Tibial nerve (tissue), 4 donors: ENCODE measurements around the gene ATP1A4. TPM values are rescaled to one million over a fixed set of nuclear protein-coding genes. Genes with fewer than 3 reads are reported as not detected.

Source experiments
- DNase-seq, 2 donors: peaks; one replicate each; pipeline ENCODE4 v3.0.0-alpha.2; 2019; ENCODE audit warnings: low spot score in 2 of 2
- H3K27ac ChIP-seq, 4 donors: fragments of 200-600 bp; sonication (generic) in 3 of 4; one replicate each; pipeline ENCODE4 v1.5.1; 2017 to 2019; ENCODE audit warnings: mild to moderate bottlenecking in 1 of 4
- H3K27me3 ChIP-seq, 2 donors: fragments of 200-600 bp; sonication (generic) in 1 of 2; one replicate each; pipeline versions ENCODE4 v1.5.1 to v1.6.0; 2017 to 2019
- H3K36me3 ChIP-seq, 3 donors: fragments of 200-600 bp; sonication (generic); one replicate each; pipeline ENCODE4 v1.5.1; 2018 to 2019
- H3K4me1 ChIP-seq, 4 donors: fragments of 200-600 bp; sonication (generic) in 3 of 4; one replicate each; pipeline ENCODE4 v1.5.1; 2017 to 2019
- H3K4me3 ChIP-seq, 4 donors: fragments of 200-600 bp; sonication (generic) in 3 of 4; one replicate each; pipeline ENCODE4 v1.5.1; 2017 to 2019; ENCODE audit warnings: mild to moderate bottlenecking in 1 of 4, moderate library complexity in 1 of 4
- H3K9me3 ChIP-seq, 4 donors: fragments of 200-600 bp; sonication (generic) in 3 of 4; one replicate each; pipeline ENCODE4 v1.5.1; 2017 to 2019
- CTCF ChIP-seq, 5 experiments: fragments of 200-600 bp in 3 of 5; fragments of 450-650 bp in 2 of 5; sonication (generic) in 3 of 5; IDR thresholded peaks; one replicate each; pipeline ENCODE4 v1.5.1; 2016 to 2019; ENCODE audit warnings: antibody characterized with exemption in 5 of 5, mild to moderate bottlenecking in 3 of 5, moderate library complexity in 2 of 5
- EP300 ChIP-seq, 2 donors: sonication (generic); formaldehyde crosslinking; IDR thresholded peaks; one replicate each; pipeline ENCODE4 v1.6.1; 2017; ENCODE audit warnings: antibody characterized with exemption in 2 of 2, mild to moderate bottlenecking in 1 of 2
- POLR2A ChIP-seq, 2 donors: fragments of 450-650 bp; IDR thresholded peaks; one replicate each; pipeline ENCODE4 v1.6.1; 2017; ENCODE audit warnings: antibody characterized with exemption in 2 of 2, mild to moderate bottlenecking in 2 of 2, moderate library complexity in 2 of 2
- WGBS, 2 donors: methylation state at CpG; one replicate each; pipeline ENCODE4 v1.1.5; 2018; 5-methylcytosine and 5-hydroxymethylcytosine counted together
- total RNA-seq, 4 donors: library from RNA; depleted of rRNA; stranded (reverse); fragments of >200 nt; gene quantifications; one replicate each; pipeline ENCODE4 v1.1.0, GENCODE V29; 2016

ATP1A4 gene
- total RNA-seq, 4 donors from 2014 or later, result 0.90 to 5.0 (median 2.1) TPM

- H3K27ac ChIP-seq, result peak overlapping the region in 2 of 4 donors; percentile 76 to 81
- H3K4me1 ChIP-seq, result peaks cover 0 to 89% (median 31%) of the 10 kb centered on the region in 4 donors
- DNase-seq, result no peak
Observed at GRCh38 chr1:160127865-160128523, 23.4 kb upstream of the ATP1A4 start.

DNA sequence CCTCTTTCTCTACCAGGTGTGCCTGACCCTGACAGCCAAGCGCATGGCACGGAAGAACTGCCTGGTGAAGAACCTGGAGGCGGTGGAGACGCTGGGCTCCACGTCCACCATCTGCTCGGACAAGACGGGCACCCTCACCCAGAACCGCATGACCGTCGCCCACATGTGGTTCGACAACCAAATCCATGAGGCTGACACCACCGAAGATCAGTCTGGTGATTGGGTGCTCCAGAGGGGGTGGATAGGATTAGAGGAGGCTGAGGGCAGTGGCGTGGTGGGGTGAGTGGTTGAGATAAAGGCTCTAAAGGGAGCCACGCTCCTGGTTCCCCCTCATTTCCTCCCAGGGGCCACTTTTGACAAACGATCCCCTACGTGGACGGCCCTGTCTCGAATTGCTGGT is 22.8 kb upstream of the ATP1A4 start:
- TF ChIP-seq POLR2A (IDR thresholded peaks at IDR 0.05) (no peak), CTCF (IDR thresholded peaks at IDR 0.05) (no peak), EP300 (IDR thresholded peaks at IDR 0.05) (no peak)
- H3K27me3 ChIP-seq, result no peaks in the 10 kb centered on the region
- H3K27ac ChIP-seq, result peak overlapping the region in 2 of 4 donors; percentile 76 to 81
- H3K4me1 ChIP-seq, result peaks cover 0 to 82% (median 28%) of the 10 kb centered on the region in 4 donors
- DNase-seq, result no peak
- H3K4me3 ChIP-seq, result no peak overlapping the region
- 90 to 91% methylated on average over 18 of the region's 18 CpGs for WGBS, 2 donors
- H3K36me3 ChIP-seq, result peaks cover 0 to 76% (median 0%) of the 10 kb centered on the region in 3 donors
- no peaks in the 10 kb centered on the region for H3K9me3 ChIP-seq

More at GRCh38 chr1:160127865-160128523, 23.4 kb upstream of the ATP1A4 start:
- WGBS, 2 donors, result 65% methylated on average over 7 of the region's 7 CpGs
- H3K36me3 ChIP-seq, result peaks cover 0 to 76% (median 0%) of the 10 kb centered on the region in 3 donors
- no peaks in the 10 kb centered on the region for H3K9me3 ChIP-seq
- H3K4me3 ChIP-seq, result no peak overlapping the region
- TF ChIP-seq POLR2A (IDR thresholded peaks at IDR 0.05) (no peak), CTCF (IDR thresholded peaks at IDR 0.05) (no peak), EP300 (IDR thresholded peaks at IDR 0.05) (no peak)
- H3K27me3 ChIP-seq, result no peaks in the 10 kb centered on the region

- no peaks in the 10 kb centered on the region for H3K27me3 ChIP-seq
- peak overlapping the region in 2 of 4 donors; percentile 76 to 81 for H3K27ac ChIP-seq
- H3K4me3 ChIP-seq, result no peak overlapping the region
- H3K9me3 ChIP-seq, result no peaks in the 10 kb centered on the region
- TF ChIP-seq CTCF (IDR thresholded peaks at IDR 0.05) (no peak), EP300 (IDR thresholded peaks at IDR 0.05) (no peak), POLR2A (IDR thresholded peaks at IDR 0.05) (no peak)
- DNase-seq, result no peak
- 89 to 92% methylated on average over 5 of the region's 5 CpGs for WGBS, 2 donors
- H3K4me1 ChIP-seq, result peaks cover 0 to 78% (median 26%) of the 10 kb centered on the region in 4 donors
- H3K36me3 ChIP-seq, result peaks cover 0 to 76% (median 0%) of the 10 kb centered on the region in 3 donors
Observed at GRCh38 chr1:160129046-160129445, 22.4 kb upstream of the ATP1A4 start.

DNA sequence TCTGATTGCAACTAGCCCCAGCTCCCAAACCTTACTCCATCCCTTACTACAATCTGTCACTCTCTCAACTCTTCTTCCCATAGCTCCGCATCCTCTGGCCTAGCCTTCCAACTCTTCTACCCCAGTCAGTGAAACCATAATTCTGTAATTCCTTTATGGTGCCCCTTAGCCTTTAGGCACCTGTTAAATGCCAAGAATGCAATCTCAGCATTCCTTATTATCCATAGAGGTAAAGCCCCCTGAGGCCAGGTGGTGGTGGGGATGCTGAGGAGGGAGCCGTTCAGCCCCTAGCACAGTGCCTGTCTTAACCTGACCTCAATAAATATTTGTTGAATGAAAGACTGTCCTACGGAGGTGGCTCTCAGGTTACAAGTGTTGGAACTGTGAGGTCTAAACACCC is 21.8 kb upstream of the ATP1A4 start:
- TF ChIP-seq EP300 (IDR thresholded peaks at IDR 0.05) (no peak), POLR2A (IDR thresholded peaks at IDR 0.05) (no peak), CTCF (IDR thresholded peaks at IDR 0.05) (no peak)
- H3K27me3 ChIP-seq, result no peaks in the 10 kb centered on the region
- no peaks in the 10 kb centered on the region for H3K9me3 ChIP-seq
- peaks cover 0 to 79% (median 0%) of the 10 kb centered on the region in 3 donors for H3K36me3 ChIP-seq
- no peak overlapping the region for H3K4me3 ChIP-seq
- peak overlapping the region in 2 of 4 donors; percentile 76 to 81 for H3K27ac ChIP-seq
- peaks cover 0 to 73% (median 21%) of the 10 kb centered on the region in 4 donors for H3K4me1 ChIP-seq
- WGBS, 2 donors, result 82 to 86% methylated on average over 3 of the region's 3 CpGs
- DNase-seq, result no peak

GRCh38 chr1:160129966-160130365 is 21.4 kb upstream of the ATP1A4 start:
- peaks cover 0 to 79% (median 0%) of the 10 kb centered on the region in 3 donors for H3K36me3 ChIP-seq
- H3K9me3 ChIP-seq, result no peaks in the 10 kb centered on the region
- 86 to 94% methylated on average over 11 of the region's 11 CpGs for WGBS, 2 donors
- no peaks in the 10 kb centered on the region for H3K27me3 ChIP-seq
- peak overlapping the region in 3 of 4 donors; percentile 46 to 81 (median 76) for H3K27ac ChIP-seq
- no peak overlapping the region for H3K4me3 ChIP-seq
- DNase-seq, result no peak
- H3K4me1 ChIP-seq, result peaks cover 0 to 69% (median 18%) of the 10 kb centered on the region in 4 donors
- TF ChIP-seq POLR2A (IDR thresholded peaks at IDR 0.05), result no peak
- TF ChIP-seq CTCF (IDR thresholded peaks at IDR 0.05), result no peak
- TF ChIP-seq EP300 (IDR thresholded peaks at IDR 0.05), result no peak
